ENCODE measurements around the gene CDK14.

The CDK14 gene

GRCh38 chr7:90605055-90605454 lies 8.9 kb downstream of the CDK14 start:
- TF ChIP-seq CTCF (IDR thresholded peaks at IDR 0.05), result no peak
- Histone ChIP-seq H3K4me3 (ENCODE audit: low read depth, low read length) (no peak overlapping the region), H2AFZ (no peak overlapping the region), H3K4me2 (ENCODE audit: low read length) (no peak overlapping the region), H3K27ac (no peak overlapping the region), H3K27me3 (ENCODE audit: control insufficient read depth, insufficient read depth, low read length) (no peaks in the 10 kb centered on the region), H3K9me3 (ENCODE audit: control insufficient read depth, low read length) (no peaks in the 10 kb centered on the region), H3K9ac (no peak overlapping the region), H3K79me2 (no peaks in the 10 kb centered on the region), H3K4me1 (no peaks in the 10 kb centered on the region), H3K36me3 (ENCODE audit: control insufficient read depth, insufficient read depth, low read length) (no peaks in the 10 kb centered on the region)

GRCh38 chr7:90607196-90607595 lies 11.1 kb downstream of the CDK14 start:
- no peaks in the 10 kb centered on the region for H3K79me2 ChIP-seq
- no peaks in the 10 kb centered on the region for H3K27me3 ChIP-seq (ENCODE audit: control insufficient read depth, insufficient read depth, low read length)
- TF ChIP-seq CTCF (IDR thresholded peaks at IDR 0.05), result no peak

GRCh38 chr7:90610105-90610504 lies 14.0 kb downstream of the CDK14 start:
- Histone ChIP-seq H3K9ac (no peak overlapping the region), H3K4me2 (ENCODE audit: low read length) (no peak overlapping the region), H3K4me3 (ENCODE audit: low read depth, low read length) (no peak overlapping the region), H3K27ac (no peak overlapping the region), H3K79me2 (no peaks in the 10 kb centered on the region), H3K27me3 (ENCODE audit: control insufficient read depth, insufficient read depth, low read length) (no peaks in the 10 kb centered on the region), H3K36me3 (ENCODE audit: control insufficient read depth, insufficient read depth, low read length) (no peaks in the 10 kb centered on the region), H3K4me1 (no peaks in the 10 kb centered on the region), H2AFZ (no peak overlapping the region), H3K9me3 (ENCODE audit: control insufficient read depth, low read length) (no peaks in the 10 kb centered on the region)
- no peak for TF ChIP-seq CTCF (IDR thresholded peaks at IDR 0.05)

More at GRCh38 chr7:90607196-90607595, 11.1 kb downstream of the CDK14 start:
- Histone ChIP-seq H3K4me2 (ENCODE audit: low read length) (no peak overlapping the region), H3K9ac (no peak overlapping the region), H3K9me3 (ENCODE audit: control insufficient read depth, low read length) (no peaks in the 10 kb centered on the region), H2AFZ (no peak overlapping the region), H3K4me1 (no peaks in the 10 kb centered on the region), H3K36me3 (ENCODE audit: control insufficient read depth, insufficient read depth, low read length) (no peaks in the 10 kb centered on the region), H3K27ac (no peak overlapping the region), H3K4me3 (ENCODE audit: low read depth, low read length) (no peak overlapping the region)

- Histone ChIP-seq H3K9me3 (ENCODE audit: control insufficient read depth, low read length) (no peaks in the 10 kb centered on the region), H3K79me2 (no peaks in the 10 kb centered on the region), H3K36me3 (ENCODE audit: control insufficient read depth, insufficient read depth, low read length) (no peaks in the 10 kb centered on the region), H3K4me1 (no peaks in the 10 kb centered on the region), H3K27ac (no peak overlapping the region), H3K4me3 (ENCODE audit: low read depth, low read length) (no peak overlapping the region), H3K27me3 (ENCODE audit: control insufficient read depth, insufficient read depth, low read length) (no peaks in the 10 kb centered on the region), H3K4me2 (ENCODE audit: low read length) (no peak overlapping the region), H3K9ac (no peak overlapping the region), H2AFZ (no peak overlapping the region)
- TF ChIP-seq CTCF (IDR thresholded peaks at IDR 0.05), result no peak
These were observed 15.0 kb downstream of the CDK14 start for GRCh38 chr7:90611115-90611514.

GRCh38 chr7:90613088-90613498 lies 17.0 kb downstream of the CDK14 start:
- H3K9ac ChIP-seq, result no peak overlapping the region
- H3K4me3 ChIP-seq (ENCODE audit: low read depth, low read length), result no peak overlapping the region
- H3K27me3 ChIP-seq (ENCODE audit: control insufficient read depth, insufficient read depth, low read length), result no peaks in the 10 kb centered on the region
- H3K9me3 ChIP-seq (ENCODE audit: control insufficient read depth, low read length), result no peaks in the 10 kb centered on the region
- H3K4me1 ChIP-seq, result peaks cover 4% of the 10 kb centered on the region
- no peak overlapping the region for H3K27ac ChIP-seq
- H3K36me3 ChIP-seq (ENCODE audit: control insufficient read depth, insufficient read depth, low read length), result no peaks in the 10 kb centered on the region
- no peak overlapping the region for H2AFZ ChIP-seq
- no peak for TF ChIP-seq CTCF (IDR thresholded peaks at IDR 0.05)
- H3K4me2 ChIP-seq (ENCODE audit: low read length), result no peak overlapping the region
- no peaks in the 10 kb centered on the region for H3K79me2 ChIP-seq
